ENCODE results near the gene CLEC9A. TPM values are rescaled to one million over a fixed set of nuclear protein-coding genes. Genes with fewer than 3 reads are reported as not detected.

CLEC9A gene
- total and polyA plus RNA-seq, 10 of the 15 experiments (the other 5 are each of a cell fraction or from before 2014, with no cell fraction given) = not detected

DNA sequence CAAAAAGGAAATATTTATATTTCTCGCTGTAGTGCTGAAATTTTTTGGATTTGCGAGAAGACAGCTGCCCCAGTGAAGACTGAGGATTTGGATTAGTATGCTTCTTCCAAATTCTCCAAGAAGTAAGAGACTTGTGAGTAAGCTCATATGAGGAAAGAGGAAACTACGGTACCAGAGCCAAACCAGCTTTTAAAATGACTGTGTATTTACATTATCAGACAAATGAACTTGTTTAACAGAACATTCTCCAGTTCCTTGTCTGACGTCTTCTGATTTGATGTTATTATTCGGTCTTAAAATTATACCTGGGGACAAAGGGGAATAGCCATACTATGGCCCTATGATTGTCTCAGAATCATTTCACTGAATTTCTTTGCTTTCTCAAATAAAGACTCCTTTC is 12.1 kb upstream of the CLEC9A start:
- H3K27ac ChIP-seq (ENCODE audit: control insufficient read depth, insufficient read depth) = no peak overlapping the region
- H3K79me2 ChIP-seq (ENCODE audit: control insufficient read depth, insufficient read depth, low read length) = no peaks in the 10 kb centered on the region
- H4K20me1 ChIP-seq (ENCODE audit: control insufficient read depth, insufficient read depth) = no peaks in the 10 kb centered on the region
- H3K4me3 ChIP-seq = no peak overlapping the region
- no TSS peak for BruUV-seq (replicated peaks)
- SMC1A ChIA-PET (ENCODE audit: uncharacterized antibody, unreplicated experiment) = interaction anchor here (0.8 to 1.5 kb wide), 3 partner anchors 8 to 307 kb away, joined by 3 read pairs; partner anchors contain the start of gene CLEC12B
- H3K36me3 ChIP-seq (ENCODE audit: control insufficient read depth in 2 of 2, insufficient read depth in 2 of 2, low read length in 1 of 2) = no peaks in the 10 kb centered on the region
- in situ Hi-C loops (cut with MboI) (no loop called here), intact Hi-C loops (cut with micrococcal nuclease; ENCODE audit: unreplicated experiment) (loop anchor here (10.0 kb wide), 2 partner anchors 204 to 274 kb away; no protein-coding TSS in a partner anchor)
- H3K9ac ChIP-seq (ENCODE audit: control insufficient read depth, insufficient read depth, low read length) = no peak overlapping the region
- RAD21 ChIA-PET (ENCODE audit: unreplicated experiment) = interaction anchor here (1.1 kb wide), 1 partner anchor 78 kb away, joined by 3 read pairs; no protein-coding TSS in a partner anchor
- DNase-seq (ENCODE audit: low read depth, low spot score) = no peak
- CTCF ChIA-PET = interaction anchor here (2.5 kb wide), 1 partner anchor 9 kb away, joined by 8 read pairs; no protein-coding TSS in a partner anchor
- ATAC-seq = no peak
- H2AFZ ChIP-seq (ENCODE audit: control insufficient read depth, low read depth, low read length) = no peak overlapping the region
- no peaks in the 10 kb centered on the region for H3K9me3 ChIP-seq (replicated peaks; ENCODE audit: control insufficient read depth, insufficient read depth, low read length)
- no peaks in the 10 kb centered on the region for H3K4me1 ChIP-seq (ENCODE audit: control insufficient read depth, insufficient read depth, low read length)
- peaks cover 0 to 2% of the 10 kb centered on the region in 2 experiments; a peak in 1 of 4 replicates for H3K27me3 ChIP-seq (replicated peaks in 1 of 2; ENCODE audit: control insufficient read depth in 2 of 2, insufficient read depth in 2 of 2, low read length in 1 of 2)
- 57% methylated on average over 5 of the region's 5 CpGs for WGBS (ENCODE audit: insufficient coverage, insufficient replicate concordance, low lambda C conversion rate, missing lambda C conversion rate)
- POLR2A ChIA-PET = no interaction called here
- FAIRE-seq = no peak
- TF ChIP-seq ZNF622 (IDR thresholded peaks at IDR 0.05) (no peak), IKZF2 (IDR thresholded peaks at IDR 0.05) (no peak), WRNIP1 (IDR thresholded peaks at IDR 0.05; ENCODE audit: borderline replicate concordance, low read depth, low read length) (no peak), PML (IDR thresholded peaks at IDR 0.05; ENCODE audit: low read length) (no peak), LARP7 (IDR thresholded peaks at IDR 0.05) (no peak), ETV6 (conservative IDR thresholded peaks at IDR 0.05 in 1 of 2, IDR thresholded peaks at IDR 0.05 in 1 of 2; ENCODE audit: borderline replicate concordance in 1 of 2, low read depth in 1 of 2) (no peak), E2F8 (IDR thresholded peaks at IDR 0.05; ENCODE audit: low read depth, partially characterized antibody) (no peak), ZNF384 (IDR thresholded peaks at IDR 0.05; ENCODE audit: borderline replicate concordance, low read depth, low read length) (no peak), POLR2AphosphoS5 (IDR thresholded peaks at IDR 0.05; ENCODE audit: low read length) (no peak), YBX1 (IDR thresholded peaks at IDR 0.05) (no peak), ZNF274 (IDR thresholded peaks at IDR 0.05; ENCODE audit: insufficient read depth, insufficient read length) (no peak), ZNF592 (IDR thresholded peaks at IDR 0.05) (no peak), TCF12 (IDR thresholded peaks at IDR 0.05; ENCODE audit: low read depth, low read length) (no peak), EGR1 (IDR thresholded peaks at IDR 0.05; ENCODE audit: borderline replicate concordance in 1 of 2, low read depth in 2 of 2, low read length in 2 of 2) (no peak)
- TF ChIP-seq, protein P1, sequence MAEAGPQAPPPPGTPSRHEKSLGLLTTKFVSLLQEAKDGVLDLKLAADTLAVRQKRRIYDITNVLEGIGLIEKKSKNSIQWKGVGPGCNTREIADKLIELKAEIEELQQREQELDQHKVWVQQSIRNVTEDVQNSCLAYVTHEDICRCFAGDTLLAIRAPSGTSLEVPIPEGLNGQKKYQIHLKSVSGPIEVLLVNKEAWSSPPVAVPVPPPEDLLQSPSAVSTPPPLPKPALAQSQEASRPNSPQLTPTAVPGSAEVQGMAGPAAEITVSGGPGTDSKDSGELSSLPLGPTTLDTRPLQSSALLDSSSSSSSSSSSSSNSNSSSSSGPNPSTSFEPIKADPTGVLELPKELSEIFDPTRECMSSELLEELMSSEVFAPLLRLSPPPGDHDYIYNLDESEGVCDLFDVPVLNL (IDR thresholded peaks at IDR 0.05; ENCODE audit: low read depth, low read length) = no peak
- TF ChIP-seq, protein P2, sequence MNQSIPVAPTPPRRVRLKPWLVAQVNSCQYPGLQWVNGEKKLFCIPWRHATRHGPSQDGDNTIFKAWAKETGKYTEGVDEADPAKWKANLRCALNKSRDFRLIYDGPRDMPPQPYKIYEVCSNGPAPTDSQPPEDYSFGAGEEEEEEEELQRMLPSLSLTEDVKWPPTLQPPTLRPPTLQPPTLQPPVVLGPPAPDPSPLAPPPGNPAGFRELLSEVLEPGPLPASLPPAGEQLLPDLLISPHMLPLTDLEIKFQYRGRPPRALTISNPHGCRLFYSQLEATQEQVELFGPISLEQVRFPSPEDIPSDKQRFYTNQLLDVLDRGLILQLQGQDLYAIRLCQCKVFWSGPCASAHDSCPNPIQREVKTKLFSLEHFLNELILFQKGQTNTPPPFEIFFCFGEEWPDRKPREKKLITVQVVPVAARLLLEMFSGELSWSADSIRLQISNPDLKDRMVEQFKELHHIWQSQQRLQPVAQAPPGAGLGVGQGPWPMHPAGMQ (IDR thresholded peaks at IDR 0.05; ENCODE audit: borderline replicate concordance) = no peak
- no peak overlapping the region for H3K4me2 ChIP-seq (ENCODE audit: control insufficient read depth, insufficient read depth)

Measured in GM12878 (cell line).